Measurements from ENCODE around the gene SIPA1L3.

DNA sequence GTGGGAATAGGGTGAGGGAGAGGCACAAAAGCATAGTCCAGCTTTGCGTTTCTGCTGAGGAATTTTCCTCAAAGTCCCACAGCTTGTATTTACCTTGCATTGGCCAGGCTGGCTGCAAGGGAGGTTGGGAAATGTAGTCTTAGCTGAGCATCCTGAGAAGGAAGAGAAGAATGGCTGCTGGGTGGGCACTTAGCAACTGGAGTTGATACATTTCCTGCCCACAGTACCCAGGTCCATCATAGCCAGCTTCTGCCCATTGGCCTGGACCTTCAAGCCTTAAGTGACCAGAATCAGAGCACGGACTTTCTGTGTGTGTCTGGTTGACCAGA is 112.4 kb downstream of the SIPA1L3 start:
- TF ChIP-seq, protein P1, sequence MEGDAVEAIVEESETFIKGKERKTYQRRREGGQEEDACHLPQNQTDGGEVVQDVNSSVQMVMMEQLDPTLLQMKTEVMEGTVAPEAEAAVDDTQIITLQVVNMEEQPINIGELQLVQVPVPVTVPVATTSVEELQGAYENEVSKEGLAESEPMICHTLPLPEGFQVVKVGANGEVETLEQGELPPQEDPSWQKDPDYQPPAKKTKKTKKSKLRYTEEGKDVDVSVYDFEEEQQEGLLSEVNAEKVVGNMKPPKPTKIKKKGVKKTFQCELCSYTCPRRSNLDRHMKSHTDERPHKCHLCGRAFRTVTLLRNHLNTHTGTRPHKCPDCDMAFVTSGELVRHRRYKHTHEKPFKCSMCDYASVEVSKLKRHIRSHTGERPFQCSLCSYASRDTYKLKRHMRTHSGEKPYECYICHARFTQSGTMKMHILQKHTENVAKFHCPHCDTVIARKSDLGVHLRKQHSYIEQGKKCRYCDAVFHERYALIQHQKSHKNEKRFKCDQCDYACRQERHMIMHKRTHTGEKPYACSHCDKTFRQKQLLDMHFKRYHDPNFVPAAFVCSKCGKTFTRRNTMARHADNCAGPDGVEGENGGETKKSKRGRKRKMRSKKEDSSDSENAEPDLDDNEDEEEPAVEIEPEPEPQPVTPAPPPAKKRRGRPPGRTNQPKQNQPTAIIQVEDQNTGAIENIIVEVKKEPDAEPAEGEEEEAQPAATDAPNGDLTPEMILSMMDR (tag by site-specific recombination; IDR thresholded peaks at IDR 0.05): no peak
- TF ChIP-seq, protein P2, sequence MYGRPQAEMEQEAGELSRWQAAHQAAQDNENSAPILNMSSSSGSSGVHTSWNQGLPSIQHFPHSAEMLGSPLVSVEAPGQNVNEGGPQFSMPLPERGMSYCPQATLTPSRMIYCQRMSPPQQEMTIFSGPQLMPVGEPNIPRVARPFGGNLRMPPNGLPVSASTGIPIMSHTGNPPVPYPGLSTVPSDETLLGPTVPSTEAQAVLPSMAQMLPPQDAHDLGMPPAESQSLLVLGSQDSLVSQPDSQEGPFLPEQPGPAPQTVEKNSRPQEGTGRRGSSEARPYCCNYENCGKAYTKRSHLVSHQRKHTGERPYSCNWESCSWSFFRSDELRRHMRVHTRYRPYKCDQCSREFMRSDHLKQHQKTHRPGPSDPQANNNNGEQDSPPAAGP (tag by site-specific recombination; IDR thresholded peaks at IDR 0.05): no peak
- TF ChIP-seq ZBTB48 (tag by site-specific recombination; IDR thresholded peaks at IDR 0.05): no peak
- TF ChIP-seq ZNF302 (tag by site-specific recombination; IDR thresholded peaks at IDR 0.05; ENCODE audit: low read depth): no peak
- TF ChIP-seq ZFHX2 (tag by site-specific recombination; conservative IDR thresholded peaks at IDR 0.05): no peak
